Activated CD8-positive, alpha-beta memory T cell treated with anti-CD3 and anti-CD28 coated beads, Interleukin-2, amount 10 ng/mL, durations not matched to agents 7 days and 5 days (primary cell): ENCODE measurements around the gene CMIP. TPM values are rescaled to one million over a fixed set of nuclear protein-coding genes. Genes with fewer than 3 reads are reported as not detected.

Experiments
- ATAC-seq: fragments of 150-1000 bp; cut with Tn5 transposase; one replicate; pipeline ENCODE4 v1.10.0; 2021; ENCODE audit warnings: moderate library complexity
- CTCF ChIA-PET: fragments of 350-600 bp; sonication (Branson Sonifier 250); formaldehyde crosslinking; loops from one replicate; lab custom pipeline; 2021; ENCODE audit warnings: antibody characterized with exemption; lab: Charles Lee
- DNase-seq: peaks from one replicate; pipeline ENCODE4 v3.0.0-alpha.2; 2020
- H3K27ac Mint-ChIP-seq: one replicate; pipeline ENCODE4 v1.8.0; 2021; ENCODE audit warnings: mild to moderate bottlenecking, mixed read lengths
- H3K27me3 Mint-ChIP-seq: one replicate; pipeline ENCODE4 v1.8.0; 2021; ENCODE audit warnings: mixed read lengths
- H3K36me3 Mint-ChIP-seq: one replicate; pipeline ENCODE4 v1.8.0; 2021; ENCODE audit warnings: mild to moderate bottlenecking, mixed read lengths
- H3K4me1 Mint-ChIP-seq: one replicate; pipeline ENCODE4 v1.8.0; 2021; ENCODE audit warnings: mixed read lengths
- H3K4me3 Mint-ChIP-seq: one replicate; pipeline ENCODE4 v1.8.0; 2021; ENCODE audit warnings: mild to moderate bottlenecking, moderate library complexity, mixed read lengths
- H3K9me3 Mint-ChIP-seq: one replicate; pipeline ENCODE4 v1.8.0; 2022; ENCODE audit warnings: low read depth, mixed read lengths
- total RNA-seq, 2 experiments: library from RNA; stranded (reverse); gene quantifications; one replicate each; pipeline ENCODE4 v1.2.3, GENCODE V29; 2021

Gene CMIP
- total RNA-seq, 2 experiments from 2014 or later = 77.4 to 98.8 TPM

DNA sequence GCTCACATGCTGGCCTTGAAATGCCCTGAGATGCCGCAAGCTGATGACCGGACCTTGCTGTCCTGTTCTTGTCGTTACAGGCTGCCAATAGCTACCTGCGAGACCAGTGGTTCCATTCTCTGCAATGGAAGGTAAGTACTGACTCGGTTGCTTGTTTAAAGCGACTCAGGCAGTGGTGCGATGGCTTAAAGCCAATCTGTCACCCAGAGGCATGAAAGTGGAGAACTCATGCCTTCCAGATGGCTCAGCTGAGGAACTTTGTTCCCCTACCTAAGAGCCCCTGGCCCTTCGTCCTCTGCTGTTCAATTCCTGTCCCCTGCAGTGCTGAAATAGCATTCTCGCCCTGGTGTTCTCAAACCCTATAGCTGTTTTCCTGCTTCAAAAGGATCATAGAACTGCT, 176.2 kb downstream of the CMIP start:
- DNase-seq = no peak
- no peak for ATAC-seq
- no peaks in the 10 kb centered on the region for H3K27me3 Mint-ChIP-seq
- peaks cover 15% of the 10 kb centered on the region for H3K36me3 Mint-ChIP-seq
- H3K4me3 Mint-ChIP-seq = no peak overlapping the region
- CTCF ChIA-PET = interaction anchor here (1.7 kb wide), 2 partner anchors 98 to 216 kb away, joined by 4 to 5 read pairs; no protein-coding TSS in a partner anchor
- H3K27ac Mint-ChIP-seq = no peak overlapping the region
- peaks cover 34% of the 10 kb centered on the region for H3K4me1 Mint-ChIP-seq
- H3K9me3 Mint-ChIP-seq = no peaks in the 10 kb centered on the region

- Mint-ChIP-seq H3K27ac (no peak overlapping the region), H3K27me3 (no peaks in the 10 kb centered on the region), H3K4me1 (peaks cover 34% of the 10 kb centered on the region), H3K9me3 (no peaks in the 10 kb centered on the region), H3K4me3 (no peak overlapping the region), H3K36me3 (peaks cover 15% of the 10 kb centered on the region)
- ATAC-seq (no peak), DNase-seq (no peak)
- CTCF ChIA-PET = interaction anchor here (1.1 to 2.5 kb wide), 6 partner anchors 73 to 256 kb away, joined by 3 to 14 read pairs (median 4); no protein-coding TSS in a partner anchor
These were observed 176.9 kb downstream of the CMIP start for GRCh38 chr16:81621496-81621895.

DNA sequence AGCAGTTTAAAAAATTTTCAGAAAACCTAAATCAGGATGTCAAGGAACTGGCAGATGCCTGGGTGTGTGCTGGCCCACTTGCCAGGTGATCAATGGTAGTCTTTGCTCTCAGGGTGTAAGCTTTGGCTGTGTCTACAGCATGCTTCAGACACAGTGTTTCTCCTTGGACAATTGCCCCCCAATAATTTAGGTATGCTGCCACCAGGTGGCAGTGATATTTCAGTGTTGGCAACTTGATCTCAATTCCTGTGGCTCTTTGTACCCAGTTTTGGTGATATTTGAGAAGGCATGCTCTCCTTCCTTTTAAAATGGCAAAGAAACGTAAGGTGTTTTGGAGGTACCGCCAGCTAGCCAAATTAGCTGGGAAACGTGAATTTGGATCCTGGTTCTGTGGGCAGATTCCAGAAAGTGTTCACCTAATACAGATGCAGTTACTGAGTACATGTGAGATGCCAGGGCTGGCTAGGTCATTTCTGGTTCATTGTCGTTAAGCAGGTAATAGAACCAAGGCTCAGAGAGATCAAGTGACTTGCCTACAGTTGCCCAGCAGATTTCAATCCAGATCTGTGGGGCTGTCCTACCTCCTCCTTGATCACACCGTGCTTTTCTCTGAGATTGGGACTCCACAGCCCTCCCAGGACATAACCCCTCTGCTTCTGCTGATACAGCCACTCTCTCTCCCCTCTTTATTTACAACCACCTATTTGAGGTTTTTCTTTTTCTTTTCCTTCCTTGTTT, 178.9 kb downstream of the CMIP start:
- ATAC-seq = peak; percentile 52
- H3K4me1 Mint-ChIP-seq = peaks cover 29% of the 10 kb centered on the region
- no peaks in the 10 kb centered on the region for H3K9me3 Mint-ChIP-seq
- H3K27ac Mint-ChIP-seq = peak overlapping the region; percentile 17
- peak; percentile 73 for DNase-seq
- CTCF ChIA-PET = interaction anchor here (0.7 to 2.5 kb wide), 16 partner anchors 8 to 251 kb away, joined by 3 to 14 read pairs (median 6); no protein-coding TSS in a partner anchor
- no peak overlapping the region for H3K4me3 Mint-ChIP-seq
- peaks cover 8% of the 10 kb centered on the region for H3K36me3 Mint-ChIP-seq
- no peaks in the 10 kb centered on the region for H3K27me3 Mint-ChIP-seq

DNA sequence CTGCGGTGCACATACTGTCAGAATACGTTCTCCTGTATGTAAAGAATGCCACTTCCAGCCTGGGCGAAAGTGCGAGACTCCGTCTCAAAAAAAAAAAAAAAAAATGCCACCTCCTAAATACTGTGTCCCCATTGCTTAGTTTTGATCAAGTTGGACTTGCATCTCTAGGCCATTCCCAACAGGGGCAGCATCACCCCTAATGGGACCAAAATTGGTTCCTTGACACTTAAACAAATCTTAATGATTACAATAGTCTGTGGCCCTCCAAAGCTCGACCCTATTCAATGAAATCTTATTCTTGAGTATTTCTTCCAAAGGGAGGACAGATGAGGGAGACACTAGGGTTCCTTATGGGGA, 179.8 kb downstream of the CMIP start:
- H3K36me3 Mint-ChIP-seq = peaks cover 8% of the 10 kb centered on the region
- DNase-seq (no peak), ATAC-seq (no peak)
- no peaks in the 10 kb centered on the region for H3K27me3 Mint-ChIP-seq
- peaks cover 27% of the 10 kb centered on the region for H3K4me1 Mint-ChIP-seq
- no peak overlapping the region for H3K27ac Mint-ChIP-seq
- no peak overlapping the region for H3K4me3 Mint-ChIP-seq
- no peaks in the 10 kb centered on the region for H3K9me3 Mint-ChIP-seq
- CTCF ChIA-PET = interaction anchor here (1.6 to 2.4 kb wide), 5 partner anchors 8 to 106 kb away, joined by 4 to 11 read pairs (median 7); no protein-coding TSS in a partner anchor

DNA sequence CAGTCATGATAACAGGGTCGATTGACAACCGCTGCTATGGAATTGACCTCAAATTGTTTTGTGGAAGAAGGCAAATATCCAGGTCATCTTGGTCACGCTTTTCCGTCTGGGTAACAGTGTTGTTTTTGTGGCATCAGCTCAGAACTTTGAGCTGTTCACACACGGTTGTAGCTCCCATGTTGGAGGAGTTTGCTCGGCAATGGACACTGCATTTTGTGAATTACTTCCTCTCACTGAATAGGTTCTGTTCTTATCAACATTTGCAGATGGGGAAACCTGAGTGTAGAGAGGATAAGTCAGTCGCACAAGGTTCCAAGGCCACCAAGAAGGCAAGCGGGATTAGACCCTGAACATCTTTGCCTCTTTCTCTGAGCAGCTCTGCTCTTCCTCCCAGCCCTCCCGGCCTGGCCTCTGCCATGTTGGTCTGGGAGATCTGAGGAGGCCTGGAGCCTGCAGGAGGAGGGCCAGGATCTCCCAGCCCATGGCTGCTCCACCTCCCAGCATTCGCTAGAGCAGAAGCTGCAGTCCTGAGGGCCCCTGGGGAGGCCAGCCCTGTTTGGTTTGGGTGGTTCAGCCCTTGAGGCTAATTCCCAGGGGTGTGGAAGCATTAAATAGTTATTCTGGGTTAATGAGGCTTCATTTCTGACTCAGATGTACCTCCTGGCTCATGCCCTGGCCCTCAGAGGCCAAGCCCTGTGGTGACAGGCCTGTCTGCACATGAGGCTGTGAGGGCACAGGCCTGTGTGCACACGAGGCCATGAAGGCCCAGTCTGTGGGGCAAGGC, 180.3 kb downstream of the CMIP start:
- H3K4me1 Mint-ChIP-seq = peaks cover 25% of the 10 kb centered on the region
- no peaks in the 10 kb centered on the region for H3K9me3 Mint-ChIP-seq
- peaks cover 8% of the 10 kb centered on the region for H3K36me3 Mint-ChIP-seq
- peak overlapping the region; percentile 16 for H3K27ac Mint-ChIP-seq
- DNase-seq (no peak), ATAC-seq (no peak)
- CTCF ChIA-PET = interaction anchor here (1.2 to 2.4 kb wide), 4 partner anchors 9 to 105 kb away, joined by 3 to 10 read pairs (median 7); no protein-coding TSS in a partner anchor
- H3K27me3 Mint-ChIP-seq = no peaks in the 10 kb centered on the region
- no peak overlapping the region for H3K4me3 Mint-ChIP-seq

DNA sequence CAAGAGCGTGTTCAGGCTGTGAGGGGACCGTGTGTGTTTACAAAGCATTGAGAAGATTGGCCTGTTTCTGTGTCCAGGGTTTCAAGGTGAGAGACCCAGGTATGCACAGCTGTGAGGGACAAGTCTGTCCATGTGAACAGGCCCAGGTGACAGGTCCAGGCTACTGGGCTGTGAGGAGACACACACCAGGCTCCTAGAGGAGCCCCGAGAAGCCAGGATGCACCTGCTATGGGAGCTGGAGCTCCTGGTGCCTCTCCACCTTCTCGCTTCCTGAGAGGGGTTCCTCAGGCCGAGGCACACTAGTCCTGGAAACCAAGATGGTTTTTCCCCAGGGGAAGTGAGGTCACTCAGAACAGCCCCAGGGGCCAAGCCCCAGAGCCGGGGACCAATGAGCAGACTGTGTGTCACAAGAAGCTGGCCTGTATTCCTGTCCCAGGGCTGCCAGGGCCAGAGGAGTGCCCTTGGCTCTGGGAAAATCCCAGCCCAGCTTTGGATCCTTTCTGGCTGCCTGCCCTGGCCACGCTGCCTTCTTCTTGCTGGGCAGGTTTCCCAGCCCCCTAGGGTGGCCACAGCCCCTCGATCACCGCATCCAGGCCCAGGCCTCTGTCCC, 181.0 kb downstream of the CMIP start:
- peak overlapping the region; percentile 16 for H3K27ac Mint-ChIP-seq
- H3K36me3 Mint-ChIP-seq = peaks cover 8% of the 10 kb centered on the region
- H3K9me3 Mint-ChIP-seq = no peaks in the 10 kb centered on the region
- CTCF ChIA-PET = interaction anchor here (1.2 to 2.3 kb wide), 2 partner anchors 10 to 72 kb away, joined by 3 to 7 read pairs; no protein-coding TSS in a partner anchor
- no peak for DNase-seq
- H3K27me3 Mint-ChIP-seq = no peaks in the 10 kb centered on the region
- no peak overlapping the region for H3K4me3 Mint-ChIP-seq
- ATAC-seq = no peak
- peaks cover 20% of the 10 kb centered on the region for H3K4me1 Mint-ChIP-seq

DNA sequence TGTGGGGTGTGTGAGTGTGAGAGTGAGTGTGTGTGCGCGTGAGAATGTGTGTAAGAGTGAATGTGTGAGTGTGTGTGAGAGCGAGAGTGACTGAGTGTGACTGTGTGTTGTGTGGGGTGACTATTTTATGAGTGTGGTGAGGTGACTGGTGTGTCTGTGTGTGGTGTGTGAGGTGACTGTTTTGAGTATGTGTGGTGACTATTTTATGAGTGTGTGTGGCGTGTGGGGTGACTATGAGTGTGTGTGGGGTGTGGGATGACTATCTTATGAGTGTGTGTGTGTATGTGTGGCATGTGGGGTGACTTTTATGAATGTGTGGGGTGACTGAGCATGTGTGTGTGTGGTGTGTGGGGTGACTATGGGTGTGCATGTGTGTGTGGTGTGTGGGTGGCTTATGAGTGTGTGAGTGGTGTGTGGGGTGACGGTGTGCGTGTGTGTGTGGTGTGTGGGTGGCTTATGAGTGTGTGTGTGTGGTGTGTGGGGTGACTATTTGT, 181.6 kb downstream of the CMIP start:
- Mint-ChIP-seq H3K27me3 (no peaks in the 10 kb centered on the region), H3K36me3 (peaks cover 7% of the 10 kb centered on the region), H3K27ac (no peak overlapping the region), H3K9me3 (no peaks in the 10 kb centered on the region), H3K4me1 (peaks cover 24% of the 10 kb centered on the region), H3K4me3 (no peak overlapping the region)
- ATAC-seq = peak; percentile 46
- DNase-seq = peak; percentile 62
- CTCF ChIA-PET = interaction anchor here (1.2 kb wide), 1 partner anchor 71 kb away, joined by 3 read pairs; no protein-coding TSS in a partner anchor

- Mint-ChIP-seq H3K27ac (no peak overlapping the region), H3K4me3 (no peak overlapping the region), H3K27me3 (no peaks in the 10 kb centered on the region), H3K9me3 (no peaks in the 10 kb centered on the region), H3K36me3 (peaks cover 7% of the 10 kb centered on the region), H3K4me1 (peaks cover 31% of the 10 kb centered on the region)
- no peak for ATAC-seq
- DNase-seq = no peak
- CTCF ChIA-PET = no interaction called here
These were observed 182.4 kb downstream of the CMIP start for GRCh38 chr16:81627024-81627423.

- no peak overlapping the region for H3K27ac Mint-ChIP-seq
- DNase-seq = no peak
- no peaks in the 10 kb centered on the region for H3K27me3 Mint-ChIP-seq
- CTCF ChIA-PET = no interaction called here
- H3K4me3 Mint-ChIP-seq = no peak overlapping the region
- ATAC-seq = no peak
- peaks cover 7% of the 10 kb centered on the region for H3K36me3 Mint-ChIP-seq
- peaks cover 39% of the 10 kb centered on the region for H3K4me1 Mint-ChIP-seq
- no peaks in the 10 kb centered on the region for H3K9me3 Mint-ChIP-seq
These were observed 183.2 kb downstream of the CMIP start for GRCh38 chr16:81627729-81628244.

DNA sequence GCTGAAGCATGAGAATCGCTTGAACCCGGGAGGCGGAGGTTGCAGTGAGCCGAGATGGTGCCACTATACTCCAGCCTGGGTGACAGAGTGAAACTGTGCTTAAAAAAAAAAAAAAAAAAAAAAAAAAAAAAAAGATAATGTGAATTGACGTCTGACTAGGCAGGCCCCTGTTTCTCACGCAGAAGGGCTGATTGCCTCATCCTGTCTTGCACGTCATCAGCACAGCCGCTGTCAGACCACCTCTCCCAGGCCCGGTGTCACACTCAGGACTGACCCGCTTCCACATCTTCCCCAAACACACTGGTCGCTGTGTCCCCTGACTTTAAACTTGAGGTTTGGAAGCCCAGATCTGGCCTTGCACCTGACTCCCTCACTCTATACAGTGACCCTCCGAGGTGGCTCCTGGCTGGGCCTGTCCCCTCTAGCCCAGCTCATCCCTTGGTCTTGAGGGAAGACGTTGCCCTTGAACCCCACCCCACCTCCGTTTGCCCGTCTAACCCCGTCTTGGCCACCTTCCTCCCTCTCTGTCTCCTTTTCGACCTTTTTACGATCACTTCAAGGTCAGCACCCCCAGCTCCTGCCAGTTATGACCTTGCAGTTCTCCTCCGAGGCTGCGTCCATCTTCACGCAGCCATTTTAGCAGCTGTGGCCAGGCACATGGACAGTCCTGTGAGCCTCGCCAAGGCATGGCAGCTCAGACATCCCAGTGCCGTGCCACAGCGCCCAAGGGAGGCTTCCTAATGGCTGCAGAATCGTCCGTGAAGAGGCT, 184.6 kb downstream of the CMIP start:
- Mint-ChIP-seq H3K27me3 (no peaks in the 10 kb centered on the region), H3K4me1 (peaks cover 45% of the 10 kb centered on the region), H3K4me3 (no peak overlapping the region), H3K27ac (no peak overlapping the region), H3K9me3 (no peaks in the 10 kb centered on the region), H3K36me3 (peaks cover 7% of the 10 kb centered on the region)
- DNase-seq = no peak
- ATAC-seq = no peak
- CTCF ChIA-PET = no interaction called here

GRCh38 chr16:81629896-81630634, 185.5 kb downstream of the CMIP start:
- CTCF ChIA-PET = interaction anchor here (0.5 to 2.0 kb wide), 3 partner anchors 226 to 294 kb away, joined by 3 to 7 read pairs (median 3); no protein-coding TSS in a partner anchor

GRCh38 chr16:81630635-81631031, 186.0 kb downstream of the CMIP start:
- Mint-ChIP-seq H3K36me3 (no peaks in the 10 kb centered on the region), H3K9me3 (no peaks in the 10 kb centered on the region), H3K27me3 (no peaks in the 10 kb centered on the region), H3K4me1 (peaks cover 44% of the 10 kb centered on the region), H3K27ac (peak overlapping the region; percentile 54), H3K4me3 (no peak overlapping the region)
- DNase-seq (no peak), ATAC-seq (no peak)
- CTCF ChIA-PET = interaction anchor here (0.5 to 2.0 kb wide), 4 partner anchors 99 to 295 kb away, joined by 3 to 7 read pairs (median 4); no protein-coding TSS in a partner anchor

More at GRCh38 chr16:81629896-81630634, 185.5 kb downstream of the CMIP start:
- H3K27me3 Mint-ChIP-seq = no peaks in the 10 kb centered on the region
- ATAC-seq (no peak), DNase-seq (no peak)
- H3K4me3 Mint-ChIP-seq = no peak overlapping the region
- H3K4me1 Mint-ChIP-seq = peaks cover 47% of the 10 kb centered on the region
- H3K9me3 Mint-ChIP-seq = no peaks in the 10 kb centered on the region
- H3K27ac Mint-ChIP-seq = no peak overlapping the region
- H3K36me3 Mint-ChIP-seq = peaks cover 2% of the 10 kb centered on the region
